ENCODE data around the gene ANO10.
"Not testable (repeated sequence)": the region's sequence is repeated elsewhere in the genome, so short reads cannot be mapped to it uniquely, and the experiment has no call there.

Gene ANO10

DNA sequence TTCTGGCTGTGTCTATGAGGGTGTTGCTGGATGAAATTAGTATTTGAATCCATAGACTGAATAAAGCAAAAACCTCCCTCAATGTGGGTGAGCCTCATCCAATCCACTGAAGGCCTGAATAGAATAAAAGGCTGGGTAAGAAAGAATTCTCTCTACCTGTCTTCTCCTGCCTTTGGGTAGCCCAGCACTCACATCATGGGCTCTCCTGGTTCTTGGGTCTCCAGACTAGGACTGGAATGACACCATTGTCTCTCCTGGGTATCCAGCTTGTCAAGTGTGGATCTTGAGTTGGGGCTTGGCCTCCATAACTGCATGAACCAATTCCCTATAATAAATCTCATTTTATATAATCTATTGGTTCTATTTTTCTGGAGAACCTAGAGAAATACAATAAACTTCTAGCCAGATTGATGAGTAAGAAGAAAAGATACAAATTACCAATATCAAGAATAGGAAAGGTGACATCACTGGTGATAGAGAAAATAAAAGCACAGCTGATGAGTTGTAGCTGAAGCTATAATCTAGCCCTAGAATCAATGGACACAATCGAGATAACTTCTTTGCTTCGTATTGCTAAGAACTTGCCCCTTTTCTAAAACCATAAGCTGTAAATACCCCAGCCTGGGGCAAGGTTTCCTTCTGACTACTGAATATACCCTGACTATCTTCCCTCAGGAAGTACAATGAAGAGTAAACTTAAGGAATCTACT lies 106.4 kb downstream of the ANO10 start:
- DNase-seq: no peak

DNA sequence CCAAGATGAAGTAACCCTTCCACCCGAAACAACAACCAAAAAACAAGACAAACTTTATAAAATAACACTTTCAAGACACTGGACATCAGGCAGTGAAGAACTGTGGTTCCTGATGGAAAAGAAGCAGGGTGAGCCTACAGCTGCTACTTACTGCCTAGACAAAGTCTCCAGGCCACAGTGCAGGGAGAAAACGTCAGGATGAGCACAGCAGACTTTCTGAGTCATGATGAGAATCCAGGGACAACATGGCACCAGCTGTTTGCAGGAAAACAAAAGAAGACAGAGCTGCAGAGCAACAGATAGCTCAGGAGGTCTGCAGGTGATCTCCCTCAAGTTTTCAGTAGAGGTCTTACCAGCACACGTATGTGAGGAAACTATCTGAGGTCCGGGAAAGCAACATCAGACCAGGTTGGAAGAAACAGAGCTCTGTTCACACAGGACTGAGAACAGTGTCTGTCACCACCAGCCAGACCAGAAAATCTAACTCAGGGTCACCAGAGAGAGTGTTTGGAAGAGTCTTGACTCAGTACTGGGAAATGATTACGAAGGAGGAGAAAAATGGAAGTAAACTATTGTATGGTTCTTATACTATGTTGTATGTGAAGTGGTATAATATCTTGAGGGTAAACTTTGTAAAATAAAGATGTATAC lies 108.9 kb downstream of the ANO10 start:
- DNase-seq: no peak

DNA sequence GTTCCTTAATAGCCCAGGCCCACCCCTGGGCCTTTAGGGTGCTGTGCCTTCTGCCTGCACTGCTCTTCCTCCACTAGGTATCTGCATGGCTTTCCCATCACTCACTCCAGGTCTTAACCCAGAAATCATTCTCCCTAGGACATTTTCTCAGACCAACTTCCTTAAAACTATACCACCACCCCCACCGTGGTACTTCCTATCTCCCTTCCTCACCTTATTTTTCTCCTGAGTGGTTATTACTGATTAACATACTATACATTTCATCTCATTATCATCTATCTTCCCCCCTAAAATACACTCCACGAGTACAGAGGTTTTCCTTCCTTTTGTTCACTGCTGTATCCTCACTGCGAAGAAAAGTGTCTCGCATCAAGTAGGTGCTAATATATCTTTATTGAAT lies 115.2 kb downstream of the ANO10 start:
- no peak for DNase-seq

DNA sequence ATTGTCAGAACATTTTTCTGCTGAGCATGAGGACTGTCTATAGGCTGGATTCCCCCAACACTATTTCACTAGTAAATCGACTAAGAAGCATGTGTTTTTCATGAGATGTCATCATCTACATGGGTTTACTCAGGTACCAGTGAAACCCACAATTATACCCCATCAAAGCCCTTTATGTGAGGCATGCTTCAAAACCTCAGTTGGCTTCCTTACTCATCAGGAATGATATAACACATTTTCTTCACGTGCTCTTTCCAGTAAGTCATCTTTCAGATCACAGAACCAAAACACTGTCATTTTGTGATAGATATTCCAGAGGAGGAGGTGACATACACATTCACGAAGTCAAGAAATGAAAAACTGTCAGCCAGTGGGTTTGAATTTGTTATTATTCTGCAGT lies 116.5 kb downstream of the ANO10 start:
- no peak for DNase-seq

DNA sequence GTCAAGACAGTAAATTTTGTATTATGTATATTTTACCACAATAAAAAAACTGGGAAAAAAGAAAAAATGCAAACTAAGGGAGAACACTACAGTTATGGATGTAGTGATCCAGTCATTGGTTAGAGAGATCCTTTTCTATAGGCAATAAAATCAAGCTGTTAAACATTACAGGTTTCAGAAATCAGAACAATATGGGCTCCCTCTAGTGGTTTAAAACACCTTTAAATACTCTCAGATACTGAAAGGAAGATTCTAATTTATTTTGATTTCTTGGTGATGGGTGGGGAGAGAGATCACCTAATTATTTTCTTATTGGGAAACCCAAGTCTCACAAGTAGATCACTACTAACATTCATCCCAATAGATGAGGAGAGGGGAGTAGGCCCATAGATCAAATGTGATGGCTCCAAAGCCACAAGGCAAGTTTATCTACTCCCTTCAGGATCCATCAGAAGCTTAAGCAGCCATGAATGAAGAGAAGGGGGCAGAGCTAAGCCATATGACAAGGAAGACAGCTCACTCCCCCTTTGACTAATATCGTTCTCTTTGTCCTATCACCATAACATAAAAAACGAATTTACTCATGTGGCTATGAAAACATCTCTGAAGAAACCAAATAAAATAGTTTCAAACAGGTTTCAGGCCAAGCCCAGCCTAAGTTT lies 118.6 kb downstream of the ANO10 start:
- DNase-seq: no peak

DNA sequence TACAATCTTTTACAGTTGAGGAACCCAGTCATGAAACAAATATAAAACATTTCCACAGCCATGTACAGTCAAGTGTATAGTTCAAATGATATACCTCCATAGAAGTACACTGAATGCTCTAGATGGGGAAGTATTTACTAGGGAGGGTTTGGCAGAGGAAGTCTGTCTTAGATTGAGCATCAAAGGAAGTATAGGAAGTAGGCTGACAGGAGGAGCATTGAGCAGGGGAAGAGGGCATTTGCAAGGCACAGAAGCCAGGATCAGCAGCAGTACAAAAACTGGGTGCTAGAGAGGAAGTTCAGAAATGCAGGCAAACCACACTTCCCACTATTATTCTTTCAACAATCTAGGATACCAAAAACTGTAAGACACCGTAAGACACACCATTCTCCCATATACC lies 122.6 kb downstream of the ANO10 start:
- no peak for DNase-seq

DNA sequence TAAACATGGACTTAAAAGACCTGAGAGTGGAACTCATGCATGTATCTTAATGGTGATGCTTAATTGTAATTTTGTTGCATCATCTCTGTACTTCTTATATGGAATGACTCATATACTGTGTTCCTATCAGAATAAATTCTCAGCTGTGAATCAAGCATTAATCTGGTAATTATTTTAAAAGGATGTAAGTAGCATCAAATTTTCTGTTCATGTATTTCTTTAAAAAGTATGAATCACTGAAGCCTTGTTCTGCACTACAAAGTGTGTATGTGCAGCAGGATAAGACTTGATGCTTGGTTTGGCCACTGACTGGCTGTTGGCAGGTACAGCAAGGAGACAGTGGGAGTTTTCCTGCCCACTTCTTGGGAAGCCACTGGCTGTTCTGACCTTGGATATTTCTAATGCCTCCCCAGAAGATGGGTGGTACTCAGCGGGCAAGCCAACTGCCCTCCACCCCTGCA lies 123.9 kb downstream of the ANO10 start:
- DNase-seq: no peak

DNA sequence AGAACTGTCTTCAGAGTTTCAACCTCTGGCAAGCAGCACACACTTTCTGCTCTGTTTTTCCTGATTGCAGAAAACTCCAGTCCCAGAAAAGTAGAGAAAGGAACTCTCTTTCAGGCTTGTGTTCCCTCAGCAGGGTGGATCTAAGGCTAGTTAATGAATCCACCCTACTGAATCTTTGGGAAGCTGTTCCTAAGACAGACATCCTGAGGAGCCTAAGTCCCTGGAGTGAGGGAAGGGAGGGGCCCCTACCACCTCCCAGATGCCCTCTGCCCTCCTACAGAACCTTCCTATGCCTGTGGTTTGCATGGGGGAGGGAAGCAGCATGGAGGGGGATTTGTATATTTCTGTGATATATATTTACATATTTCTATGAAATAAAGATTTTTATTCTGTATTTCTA lies 124.4 kb downstream of the ANO10 start:
- DNase-seq: no peak

DNA sequence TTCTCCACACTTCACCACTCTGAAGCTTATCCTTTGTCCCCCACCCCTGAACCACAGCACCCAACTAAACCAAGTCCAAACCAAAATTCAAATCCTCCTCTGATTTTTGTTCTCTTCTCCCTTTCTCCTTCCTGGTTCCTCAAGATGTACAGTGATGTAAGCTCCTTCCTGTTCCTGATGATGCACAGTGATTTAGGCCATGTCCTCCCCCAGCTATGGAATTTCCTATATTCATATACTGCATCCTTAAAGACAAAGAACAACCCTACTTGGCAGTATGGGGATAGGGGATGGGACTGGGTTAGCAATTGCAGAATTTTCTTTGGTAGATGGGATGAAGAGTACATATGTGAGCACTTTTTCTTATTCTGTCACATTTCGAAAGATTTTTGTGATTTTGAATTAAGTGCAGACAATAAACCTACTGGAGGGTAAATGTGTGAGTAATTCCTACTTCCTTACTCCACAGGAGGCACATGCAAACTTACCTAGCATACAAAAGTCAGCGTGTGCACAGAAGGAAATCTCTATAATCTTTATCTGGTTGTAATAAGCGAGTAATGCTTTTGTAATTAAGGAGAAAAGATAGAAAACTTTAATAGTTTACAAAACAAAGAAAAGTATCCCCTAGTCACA lies 125.0 kb downstream of the ANO10 start:
- DNase-seq: no peak

DNA sequence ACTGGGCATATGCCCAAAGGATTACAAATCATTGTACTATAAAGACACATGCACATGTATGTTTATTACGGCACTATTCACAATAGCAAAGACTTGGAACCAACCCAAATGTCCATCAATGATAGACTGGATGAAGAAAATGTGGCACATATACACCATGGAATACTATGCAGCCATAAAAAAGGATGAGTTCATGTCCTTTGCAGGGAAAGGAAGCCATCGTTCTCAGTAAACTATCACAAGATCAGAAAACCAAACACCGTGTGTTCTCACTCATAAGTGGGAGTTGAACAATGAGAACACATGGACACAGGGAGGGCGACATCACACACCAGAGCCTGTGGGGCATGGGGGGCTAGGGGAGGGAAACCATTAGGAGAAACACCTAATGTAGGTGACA lies 128.9 kb downstream of the ANO10 start:
- not testable (repeated sequence) for DNase-seq

DNA sequence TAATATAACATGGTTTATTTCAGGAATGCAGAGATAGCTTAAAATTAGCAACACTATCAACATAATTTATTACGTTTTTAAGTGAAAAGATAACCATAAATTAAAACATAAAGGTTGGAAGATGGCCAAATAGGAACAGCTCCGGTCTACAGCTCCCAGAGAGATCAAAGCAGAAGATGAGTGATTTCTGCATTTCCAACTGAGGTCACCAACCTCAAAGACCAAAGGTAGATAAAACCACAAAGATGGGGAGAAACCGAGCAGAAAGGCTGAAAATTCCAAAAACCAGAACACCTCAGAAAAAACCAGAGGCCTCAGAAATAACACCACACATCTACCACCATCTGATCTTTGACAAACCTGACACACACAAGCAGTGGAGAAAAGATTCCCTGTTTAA lies 130.0 kb downstream of the ANO10 start:
- DNase-seq: not testable (repeated sequence)

DNA sequence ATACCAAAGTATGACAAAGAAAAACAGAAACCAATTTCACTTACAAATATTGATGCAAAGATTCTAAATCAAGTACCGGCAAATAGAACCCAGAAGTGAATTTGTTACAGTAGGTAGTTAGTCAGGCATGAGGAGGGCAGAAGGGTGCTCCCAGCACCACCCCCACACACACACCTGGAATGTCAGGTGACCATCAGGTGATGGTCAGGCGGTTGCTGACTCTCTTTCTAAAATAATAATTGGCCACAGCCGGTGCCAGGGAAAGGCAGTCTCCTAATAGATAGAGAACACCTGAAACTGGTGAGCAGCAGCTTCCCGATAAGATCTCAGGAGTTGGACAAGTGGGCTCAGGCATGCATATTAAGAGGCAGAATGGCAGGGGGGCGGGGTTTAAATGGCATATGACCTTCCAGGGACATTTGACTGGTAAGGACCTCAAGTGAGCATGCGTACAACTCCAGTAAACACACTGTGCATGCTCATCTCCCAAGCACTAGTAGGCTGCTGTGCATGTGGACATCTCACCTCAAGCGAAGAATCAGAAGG lies 131.1 kb downstream of the ANO10 start:
- DNase-seq: no peak

DNA sequence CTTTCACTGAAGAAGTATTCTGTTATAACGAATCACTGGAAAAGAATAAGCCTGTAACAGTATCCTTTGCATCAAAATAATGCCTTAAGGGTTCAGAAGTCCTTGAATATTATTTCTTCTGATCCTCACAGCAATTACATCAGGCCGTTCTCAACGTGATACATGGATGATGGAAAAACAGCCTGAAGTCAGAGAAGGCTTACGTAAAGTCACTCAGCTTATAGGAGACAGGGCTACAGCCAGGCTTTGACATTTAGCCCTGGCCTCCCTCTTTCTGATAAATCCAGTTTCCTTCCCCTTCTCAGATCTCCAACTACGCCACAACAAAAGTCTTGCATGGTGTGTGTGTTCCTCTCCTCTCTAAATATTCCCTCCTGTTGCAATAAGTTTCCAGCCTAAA lies 131.9 kb downstream of the ANO10 start:
- no peak for DNase-seq

DNA sequence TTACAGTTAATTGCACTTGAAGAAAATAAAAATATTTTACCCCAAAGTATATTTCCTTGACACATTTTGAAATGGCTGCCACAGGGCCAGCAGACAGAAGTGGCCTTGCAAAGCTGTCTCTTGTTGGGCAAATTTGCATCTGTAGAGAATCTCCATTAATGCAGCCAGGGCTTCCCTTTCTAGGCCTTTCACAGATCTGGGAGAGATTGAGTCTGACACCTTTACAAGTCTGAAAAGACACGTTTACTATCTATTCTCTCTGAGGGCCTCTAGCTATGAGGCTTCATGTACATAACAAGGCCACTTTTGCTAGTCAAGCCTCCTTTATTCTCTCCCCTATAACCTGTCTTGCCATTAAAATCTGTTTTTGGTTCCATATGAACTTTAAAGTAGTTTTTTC lies 135.9 kb downstream of the ANO10 start:
- no peak for DNase-seq

DNA sequence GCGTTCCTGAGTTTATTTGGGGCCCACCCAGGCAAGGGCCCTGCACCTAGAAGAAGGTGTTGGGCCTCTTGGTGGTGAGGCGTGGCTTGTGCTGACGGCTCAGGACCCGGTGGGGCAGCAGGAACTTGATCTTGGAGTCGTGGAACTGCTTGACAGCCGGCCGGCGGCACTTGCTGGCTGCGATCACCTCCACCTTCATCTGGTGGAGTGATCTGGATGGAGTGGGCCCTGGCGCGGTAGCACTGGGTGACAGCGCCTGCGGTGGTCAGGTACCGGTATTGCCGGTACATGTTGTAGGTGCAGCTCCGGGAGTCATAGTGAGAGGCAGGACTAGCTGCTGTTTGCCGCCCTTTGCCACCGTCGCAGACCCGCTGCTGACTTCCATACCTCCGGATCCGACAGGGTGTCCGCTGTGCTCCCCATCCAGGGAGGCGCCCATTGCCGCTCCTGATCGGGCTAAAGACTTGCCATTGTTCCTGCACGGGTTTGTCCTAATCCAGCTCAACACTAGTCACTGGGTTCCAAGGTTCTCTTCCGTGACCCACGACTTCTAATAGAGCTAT lies 136.8 kb downstream of the ANO10 start:
- DNase-seq: no peak

DNA sequence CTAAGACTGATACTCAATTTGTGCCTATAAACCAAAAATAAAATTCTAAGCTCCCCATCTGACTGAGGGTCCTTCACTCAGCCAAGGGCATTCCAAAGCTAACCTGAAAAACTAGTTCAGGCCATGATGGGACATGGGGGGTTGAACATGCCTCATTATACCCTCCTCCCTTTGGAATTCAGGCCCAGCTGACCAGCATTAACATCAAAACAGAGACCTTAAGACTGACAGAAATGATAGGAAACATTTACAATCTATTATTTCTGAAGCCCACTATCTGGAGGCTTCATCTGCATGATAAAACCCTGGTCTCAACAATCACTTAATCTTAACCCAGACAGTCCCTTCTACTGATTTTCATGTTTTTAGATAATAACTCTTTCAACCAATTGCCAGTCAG lies 140.4 kb downstream of the ANO10 start:
- no peak for DNase-seq

DNA sequence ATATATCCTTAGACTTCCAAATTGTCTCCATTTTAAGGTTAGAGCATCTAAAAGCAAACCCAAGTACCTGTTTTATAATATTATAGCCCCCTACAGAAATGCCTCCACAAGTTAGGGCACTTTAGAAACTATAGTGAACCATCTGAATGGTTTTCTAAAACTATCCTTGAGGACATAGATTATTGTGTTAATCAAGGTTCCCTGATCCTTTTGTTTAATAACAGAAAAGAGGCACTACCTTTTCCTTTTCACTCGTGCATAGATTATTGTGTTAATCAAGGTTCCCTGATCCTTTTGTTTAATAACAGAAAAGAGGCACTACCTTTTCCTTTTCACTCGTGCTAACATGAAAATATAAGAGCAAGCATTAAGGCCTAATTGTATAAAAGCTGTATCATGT lies 143.0 kb downstream of the ANO10 start:
- not testable (repeated sequence) for DNase-seq

DNA sequence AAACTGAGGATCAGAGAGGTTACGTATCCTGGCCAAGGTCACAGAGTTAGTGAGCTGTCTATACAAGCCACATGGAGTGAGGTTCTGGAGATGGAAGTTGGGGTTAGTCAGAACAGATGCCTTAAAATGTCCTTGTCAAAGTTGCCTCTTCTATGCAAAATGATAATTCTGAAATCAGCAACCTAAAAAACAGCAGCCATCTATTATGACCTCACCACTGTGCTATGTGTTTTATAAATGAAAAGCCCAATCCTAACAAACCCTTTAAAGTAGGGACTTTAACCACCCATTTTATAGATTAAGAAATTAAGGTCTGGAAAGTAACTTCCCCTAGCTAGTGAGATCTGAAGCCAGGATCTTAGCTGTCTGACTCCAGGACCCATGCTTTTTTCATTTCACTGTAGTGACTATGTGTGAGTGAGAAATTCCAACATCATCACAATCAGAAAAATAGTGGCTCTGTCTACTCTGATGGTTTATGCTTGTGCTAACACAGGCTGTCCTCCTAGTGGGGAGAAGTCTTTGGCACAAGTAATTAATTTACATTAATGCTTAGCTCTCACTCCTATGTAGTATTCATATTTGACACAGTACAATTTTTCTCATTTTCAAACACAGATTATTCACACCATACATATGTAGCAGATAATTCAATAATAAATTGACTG lies 143.6 kb downstream of the ANO10 start:
- DNase-seq: no peak

DNA sequence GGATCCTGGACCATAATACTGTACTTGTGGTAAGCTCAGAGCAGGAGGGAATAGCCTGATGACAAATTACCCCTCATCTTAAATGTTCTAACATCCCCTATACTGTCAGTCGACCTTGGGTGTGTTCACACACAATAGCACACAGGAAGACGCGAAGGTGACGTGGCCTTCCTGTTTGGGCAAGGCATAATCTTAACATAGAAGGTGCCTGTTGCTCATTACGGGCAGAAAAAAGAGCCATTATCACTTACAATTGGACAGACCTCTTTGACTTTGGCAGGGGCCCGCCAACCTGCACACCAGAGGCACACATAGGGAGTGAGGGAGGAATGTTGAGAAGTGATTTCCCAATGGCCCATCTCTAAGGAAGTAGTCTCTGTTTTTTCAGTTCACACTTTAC lies 144.2 kb downstream of the ANO10 start:
- no peak for DNase-seq

DNA sequence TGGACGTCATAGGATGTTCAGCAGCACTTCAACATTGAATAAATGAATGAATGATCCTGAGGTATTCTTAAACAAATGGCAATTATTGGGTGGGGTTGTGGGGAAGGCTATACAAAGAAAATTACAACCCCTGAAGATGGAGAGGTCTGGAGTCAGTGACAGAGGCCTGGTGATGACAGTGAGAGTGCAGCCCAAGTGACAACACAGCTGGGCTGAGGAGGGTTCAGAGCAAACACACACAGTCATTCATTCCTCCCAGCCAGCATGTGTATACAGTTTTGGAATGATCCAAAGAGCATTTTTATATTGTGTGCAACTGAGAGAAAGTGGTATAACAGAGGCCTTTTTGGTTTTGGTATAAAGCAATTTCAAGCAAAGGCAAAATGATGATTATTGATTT lies 148.1 kb downstream of the ANO10 start:
- DNase-seq: no peak

DNA sequence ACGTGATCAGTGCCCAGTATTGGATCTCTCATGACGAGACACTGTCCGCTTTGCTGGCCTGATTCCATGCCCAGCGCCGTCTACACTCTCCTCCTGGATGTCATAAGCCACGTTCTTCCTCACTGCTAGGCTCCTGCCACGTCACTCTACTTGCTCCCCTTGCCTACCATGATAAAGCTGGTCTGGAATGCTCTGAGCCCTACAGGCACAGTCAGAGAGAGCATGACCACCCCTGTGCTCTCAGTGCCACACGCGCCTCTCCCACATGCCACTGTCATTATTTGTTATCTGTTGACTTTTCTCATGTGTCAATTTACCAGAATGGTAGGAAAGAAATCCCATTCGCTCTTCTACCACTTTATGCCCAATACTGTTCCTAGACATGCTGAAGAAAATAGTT lies 148.6 kb downstream of the ANO10 start:
- no peak for DNase-seq

DNA sequence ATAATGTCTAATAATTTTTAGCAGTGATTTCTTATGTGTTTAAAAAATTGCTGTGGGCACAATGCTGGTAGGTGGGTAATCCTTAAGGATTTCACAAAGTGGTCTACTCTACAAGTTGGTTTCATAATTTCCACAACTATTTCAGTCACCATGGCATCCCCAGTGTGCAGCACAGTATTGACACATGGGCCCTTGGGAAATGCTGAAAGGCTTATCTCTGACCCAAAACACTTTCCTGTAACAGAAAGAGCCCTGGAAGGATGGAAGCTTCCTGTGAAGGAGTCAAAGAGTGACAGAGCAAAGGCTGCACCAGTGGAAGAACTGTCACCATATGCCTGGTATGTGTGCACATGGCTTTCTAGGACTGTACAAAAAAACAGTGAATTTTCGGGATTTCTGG lies 153.7 kb downstream of the ANO10 start:
- no peak for DNase-seq

DNA sequence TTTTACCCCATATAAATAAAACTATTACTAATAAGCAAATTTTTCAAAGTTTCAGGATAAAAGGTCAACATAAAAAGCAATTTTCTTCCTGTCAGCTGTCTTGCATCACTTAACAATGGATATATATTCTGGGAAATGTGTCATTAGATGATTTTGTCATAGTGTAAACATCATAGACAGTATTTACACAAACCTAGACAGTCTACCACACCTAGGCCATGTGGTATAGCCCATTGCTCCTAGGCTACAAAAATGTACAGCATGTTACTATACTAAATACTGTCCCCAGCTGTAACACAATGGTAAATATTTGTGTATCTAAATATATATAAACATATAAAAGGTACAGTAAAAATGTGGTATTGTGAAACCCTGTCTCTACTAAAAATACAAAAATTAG lies 156.7 kb downstream of the ANO10 start:
- DNase-seq: no peak
